ENCODE data around the gene ICA1. TPM values are rescaled to one million over a fixed set of nuclear protein-coding genes. Genes with fewer than 3 reads are reported as not detected.

Gene ICA1
- total RNA-seq, 1 donor: 2.2 TPM

DNA sequence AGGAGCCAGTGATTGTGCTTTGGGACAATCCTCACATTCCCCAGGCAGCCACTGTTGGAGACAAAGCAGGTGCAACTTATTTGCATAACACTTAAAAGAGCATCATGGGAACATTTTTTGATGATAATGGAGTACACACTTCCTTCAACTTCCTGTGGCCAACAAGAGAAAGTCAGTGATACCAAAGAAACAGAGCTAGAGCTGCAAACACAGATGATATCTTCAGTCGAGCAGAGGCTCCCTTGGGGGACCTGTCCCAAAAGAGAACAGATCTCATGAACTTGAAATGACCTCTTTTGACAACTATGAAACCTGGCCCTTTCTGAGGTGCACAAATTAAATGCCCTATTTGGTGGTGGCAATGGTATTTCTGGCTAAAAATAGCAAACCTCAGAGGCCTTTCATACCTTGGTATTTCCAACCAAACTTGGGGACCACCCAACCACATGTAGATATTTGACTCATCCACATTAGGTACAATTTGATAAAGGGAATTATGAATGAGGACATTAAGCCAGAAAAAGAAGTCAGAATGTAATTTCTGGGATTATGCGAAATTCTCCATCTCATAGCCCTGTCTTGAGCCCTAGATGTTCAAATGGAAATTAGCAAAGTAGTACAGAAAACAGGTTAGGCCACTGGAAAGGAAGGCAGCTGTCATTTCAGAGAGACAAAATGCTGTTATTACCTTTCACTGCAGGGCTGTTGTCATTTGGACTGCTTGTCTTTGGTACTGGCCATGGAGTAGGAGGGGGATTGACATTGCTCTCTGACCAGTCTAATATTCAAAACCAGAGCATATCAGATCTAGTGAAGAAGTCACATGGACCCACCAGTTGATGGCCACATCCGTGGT lies 146.2 kb downstream of the ICA1 start:
- H3K4me3 ChIP-seq (ENCODE audit: insufficient read depth, low read length): no peak overlapping the region
- no peaks in the 10 kb centered on the region for H3K4me1 ChIP-seq (ENCODE audit: insufficient read depth, low read length)
- H3K79me2 ChIP-seq (ENCODE audit: insufficient read depth, low read length): no peaks in the 10 kb centered on the region
- no peaks in the 10 kb centered on the region for H4K20me1 ChIP-seq (ENCODE audit: insufficient read depth, low read length)
- H3K4me2 ChIP-seq (ENCODE audit: insufficient read depth, low read length): no peak overlapping the region
- H3K27me3 ChIP-seq (ENCODE audit: insufficient read depth, low read length): peaks cover 5% of the 10 kb centered on the region
- no peaks in the 10 kb centered on the region for H3K36me3 ChIP-seq (ENCODE audit: insufficient read depth, low read length)
- DNase-seq (ENCODE audit: insufficient read length, low spot score, missing footprints): no peak
- no peak overlapping the region for H3K27ac ChIP-seq (ENCODE audit: low read depth, low read length)
- TF ChIP-seq, protein P1, sequence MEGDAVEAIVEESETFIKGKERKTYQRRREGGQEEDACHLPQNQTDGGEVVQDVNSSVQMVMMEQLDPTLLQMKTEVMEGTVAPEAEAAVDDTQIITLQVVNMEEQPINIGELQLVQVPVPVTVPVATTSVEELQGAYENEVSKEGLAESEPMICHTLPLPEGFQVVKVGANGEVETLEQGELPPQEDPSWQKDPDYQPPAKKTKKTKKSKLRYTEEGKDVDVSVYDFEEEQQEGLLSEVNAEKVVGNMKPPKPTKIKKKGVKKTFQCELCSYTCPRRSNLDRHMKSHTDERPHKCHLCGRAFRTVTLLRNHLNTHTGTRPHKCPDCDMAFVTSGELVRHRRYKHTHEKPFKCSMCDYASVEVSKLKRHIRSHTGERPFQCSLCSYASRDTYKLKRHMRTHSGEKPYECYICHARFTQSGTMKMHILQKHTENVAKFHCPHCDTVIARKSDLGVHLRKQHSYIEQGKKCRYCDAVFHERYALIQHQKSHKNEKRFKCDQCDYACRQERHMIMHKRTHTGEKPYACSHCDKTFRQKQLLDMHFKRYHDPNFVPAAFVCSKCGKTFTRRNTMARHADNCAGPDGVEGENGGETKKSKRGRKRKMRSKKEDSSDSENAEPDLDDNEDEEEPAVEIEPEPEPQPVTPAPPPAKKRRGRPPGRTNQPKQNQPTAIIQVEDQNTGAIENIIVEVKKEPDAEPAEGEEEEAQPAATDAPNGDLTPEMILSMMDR (IDR thresholded peaks at IDR 0.05; ENCODE audit: extremely low read depth, low read depth, low read length): no peak
- no peak overlapping the region for H2AFZ ChIP-seq (ENCODE audit: low read length)
- no peaks in the 10 kb centered on the region for H3K9me3 ChIP-seq (ENCODE audit: low read depth, low read length)

DNA sequence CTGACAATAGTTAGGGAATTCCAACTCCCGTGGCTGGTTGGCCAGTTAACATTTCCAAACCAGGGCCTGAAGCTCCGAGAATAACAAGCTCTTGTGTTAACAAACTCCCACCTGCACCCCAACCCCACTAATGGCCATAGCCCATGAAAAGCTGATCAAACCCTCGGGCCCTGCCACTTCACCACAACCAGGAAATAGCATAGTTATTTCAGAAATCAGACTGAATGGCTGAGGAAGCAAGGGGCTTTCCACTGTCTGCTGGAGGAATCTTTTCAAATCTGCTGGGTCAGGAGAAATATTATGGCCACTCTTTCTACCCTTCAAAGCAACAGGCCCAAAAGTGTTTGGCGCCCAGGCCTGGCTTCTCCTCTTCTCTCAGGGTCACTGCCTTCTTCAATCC lies 147.8 kb downstream of the ICA1 start:
- TF ChIP-seq, protein P1 (IDR thresholded peaks at IDR 0.05; ENCODE audit: extremely low read depth, low read depth, low read length): no peak
- Histone ChIP-seq H3K9me3 (ENCODE audit: low read depth, low read length) (no peaks in the 10 kb centered on the region), H4K20me1 (ENCODE audit: insufficient read depth, low read length) (no peaks in the 10 kb centered on the region), H3K4me3 (ENCODE audit: insufficient read depth, low read length) (no peak overlapping the region), H3K27me3 (ENCODE audit: insufficient read depth, low read length) (peaks cover 5% of the 10 kb centered on the region), H2AFZ (ENCODE audit: low read length) (no peak overlapping the region), H3K79me2 (ENCODE audit: insufficient read depth, low read length) (no peaks in the 10 kb centered on the region), H3K36me3 (ENCODE audit: insufficient read depth, low read length) (no peaks in the 10 kb centered on the region), H3K4me1 (ENCODE audit: insufficient read depth, low read length) (peaks cover 7% of the 10 kb centered on the region), H3K27ac (ENCODE audit: low read depth, low read length) (no peak overlapping the region), H3K4me2 (ENCODE audit: insufficient read depth, low read length) (no peak overlapping the region)
- no peak for DNase-seq (ENCODE audit: insufficient read length, low spot score, missing footprints)

DNA sequence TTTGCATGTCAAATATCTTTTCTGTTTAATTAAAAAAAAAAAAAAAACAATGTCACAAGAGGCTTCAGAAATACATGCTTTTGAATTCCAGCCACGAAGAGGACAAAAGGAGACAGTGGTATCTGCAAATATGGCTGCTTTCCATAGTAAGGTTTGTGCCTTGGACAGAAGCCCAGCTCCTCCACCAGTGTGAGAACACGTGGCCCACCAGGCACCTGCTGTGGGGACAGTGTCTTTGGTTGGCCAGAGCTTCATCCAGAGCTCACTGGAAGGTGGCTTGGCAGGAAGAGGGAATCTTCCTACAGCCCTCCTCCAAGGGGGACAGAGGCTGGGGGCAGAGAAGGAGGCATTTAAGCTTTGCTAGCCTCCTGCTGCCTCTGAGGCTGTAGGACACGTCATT lies 148.8 kb downstream of the ICA1 start:
- TF ChIP-seq, protein P1 (IDR thresholded peaks at IDR 0.05; ENCODE audit: extremely low read depth, low read depth, low read length): no peak
- no peak overlapping the region for H3K4me3 ChIP-seq (ENCODE audit: insufficient read depth, low read length)
- no peak for DNase-seq (ENCODE audit: insufficient read length, low spot score, missing footprints)
- H3K4me2 ChIP-seq (ENCODE audit: insufficient read depth, low read length): no peak overlapping the region
- no peak overlapping the region for H3K27ac ChIP-seq (ENCODE audit: low read depth, low read length)
- H3K79me2 ChIP-seq (ENCODE audit: insufficient read depth, low read length): no peaks in the 10 kb centered on the region
- no peaks in the 10 kb centered on the region for H4K20me1 ChIP-seq (ENCODE audit: insufficient read depth, low read length)
- peaks cover 2% of the 10 kb centered on the region for H3K27me3 ChIP-seq (ENCODE audit: insufficient read depth, low read length)
- no peaks in the 10 kb centered on the region for H3K9me3 ChIP-seq (ENCODE audit: low read depth, low read length)
- H3K36me3 ChIP-seq (ENCODE audit: insufficient read depth, low read length): no peaks in the 10 kb centered on the region
- peaks cover 11% of the 10 kb centered on the region for H3K4me1 ChIP-seq (ENCODE audit: insufficient read depth, low read length)
- no peak overlapping the region for H2AFZ ChIP-seq (ENCODE audit: low read length)

DNA sequence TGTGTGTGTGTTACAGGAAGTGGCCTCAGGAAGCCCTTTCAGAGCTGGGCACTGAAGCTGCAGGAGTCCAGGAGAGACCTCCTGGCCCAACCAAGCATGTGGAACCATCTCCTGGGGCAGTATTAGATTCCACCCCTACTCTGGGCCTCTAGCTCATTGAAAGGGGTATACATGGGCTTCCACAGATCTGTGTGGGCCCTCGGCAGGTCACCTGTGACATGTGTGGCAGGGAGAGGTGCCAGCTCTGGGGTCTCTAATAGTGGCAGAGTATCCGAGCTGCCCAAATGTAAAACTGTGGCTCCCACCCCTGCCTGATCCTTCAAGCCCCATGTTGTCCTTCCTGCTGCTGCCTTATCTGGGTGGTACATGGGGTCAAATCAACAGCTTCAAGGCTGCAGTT lies 149.3 kb downstream of the ICA1 start:
- Histone ChIP-seq H3K27ac (ENCODE audit: low read depth, low read length) (no peak overlapping the region), H2AFZ (ENCODE audit: low read length) (no peak overlapping the region), H3K9me3 (ENCODE audit: low read depth, low read length) (no peaks in the 10 kb centered on the region), H4K20me1 (ENCODE audit: insufficient read depth, low read length) (no peaks in the 10 kb centered on the region), H3K79me2 (ENCODE audit: insufficient read depth, low read length) (no peaks in the 10 kb centered on the region), H3K4me3 (ENCODE audit: insufficient read depth, low read length) (no peak overlapping the region), H3K36me3 (ENCODE audit: insufficient read depth, low read length) (no peaks in the 10 kb centered on the region), H3K27me3 (ENCODE audit: insufficient read depth, low read length) (peaks cover 2% of the 10 kb centered on the region), H3K4me1 (ENCODE audit: insufficient read depth, low read length) (peaks cover 11% of the 10 kb centered on the region), H3K4me2 (ENCODE audit: insufficient read depth, low read length) (no peak overlapping the region)
- no peak for DNase-seq (ENCODE audit: insufficient read length, low spot score, missing footprints)
- TF ChIP-seq, protein P1 (IDR thresholded peaks at IDR 0.05; ENCODE audit: extremely low read depth, low read depth, low read length): no peak
